H1 (cell line): Measurements from ENCODE around the gene SLC39A2. TPM values are rescaled to one million over a fixed set of nuclear protein-coding genes. Genes with fewer than 3 reads are reported as not detected.

ENCODE experiments used
- CHD2 ChIP-seq: IDR thresholded peaks from 2 replicates; pipeline ENCODE4 v1.6.1; 2012; ENCODE audit warnings: low read length, improper control_type of control experiment
- NANOG ChIP-seq: IDR thresholded peaks from 2 replicates; pipeline ENCODE4 v1.6.1; 2011; ENCODE audit warnings: low read length, low read depth, mild to moderate bottlenecking, inconsistent platforms; ENCODE audit not compliant: insufficient read depth, poor library complexity, severe bottlenecking
- NRF1 ChIP-seq: IDR thresholded peaks from 2 replicates; pipeline ENCODE4 v1.6.1; 2011; ENCODE audit warnings: mild to moderate bottlenecking, low read depth, low read length, improper control_type of control experiment
- SP2 ChIP-seq: IDR thresholded peaks from 2 replicates; pipeline ENCODE4 v1.6.1; 2012; ENCODE audit warnings: mild to moderate bottlenecking, low read length, inconsistent platforms
- YY1 ChIP-seq: IDR thresholded peaks from 2 replicates; pipeline ENCODE4 v1.6.1; 2011; ENCODE audit warnings: low read depth, mild to moderate bottlenecking, low read length
- polyA plus RNA-seq, 7 experiments: library from polyadenylated mRNA; depleted of rRNA in 3 of 7; stranded (reverse) in 5 of 7; unstranded in 2 of 7; fragments of >200 nt in 5 of 7; fragments of 200-250 nt in 2 of 7; gene quantifications; 1 replicate in 5 of 7; 2 replicates in 1 of 7; 4 replicates in 1 of 7; pipeline versions ENCODE4 v1.2.1 to v1.2.3, GENCODE V29; 2011 to 2013; ENCODE audit warnings: missing spikeins in 2 of 7, mixed read lengths in 2 of 7
- total RNA-seq: library from RNA; stranded (reverse); fragmentation: NEBNext Ultra II Directional; extraction: Animal tissue kit (Norgen Biotek cat#: 25700); gene quantifications from 2 replicates; pipeline ENCODE4 v1.2.1, GENCODE V29; 2021
- TF ChIP-seq, protein P1 (sequence below), 3 experiments: IDR thresholded peaks; 1 replicate in 2 of 3; 2 replicates in 1 of 3; pipeline versions ENCODE4 v1.5.1 to v1.6.1; 2011; ENCODE audit warnings: low read length in 3 of 3, mild to moderate bottlenecking in 3 of 3, inconsistent platforms in 2 of 3, low read depth in 1 of 3, moderate library complexity in 1 of 3; ENCODE audit not compliant: insufficient read depth in 1 of 3; ENCODE audit errors: control extremely low read depth in 1 of 3

The SLC39A2 gene
- total and polyA plus RNA-seq, 2 of the 8 experiments (the other 6 are each of a cell fraction or from before 2014, with no cell fraction given) = 0.14 to 0.22 TPM

DNA sequence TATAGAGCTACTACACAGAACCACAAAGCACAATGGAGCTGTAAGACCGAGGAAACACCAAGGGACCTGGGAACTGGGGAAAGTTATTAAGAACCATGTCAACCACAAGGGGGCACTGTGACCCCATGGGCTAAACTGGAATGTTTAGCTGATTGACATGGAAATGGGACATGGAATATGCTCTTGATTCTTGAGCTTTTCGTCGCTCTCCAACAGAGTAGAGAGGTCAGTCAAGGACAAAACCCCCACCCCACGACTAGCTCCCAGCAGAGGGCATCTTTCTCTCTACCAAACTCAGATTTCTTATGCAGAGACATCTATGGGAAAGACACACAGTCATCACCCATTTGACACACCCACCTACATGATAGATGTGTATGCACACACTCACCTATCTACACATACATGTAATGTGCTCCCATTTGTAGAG, 15.7 kb downstream of the SLC39A2 start (continued):
- TF ChIP-seq, protein P1, sequence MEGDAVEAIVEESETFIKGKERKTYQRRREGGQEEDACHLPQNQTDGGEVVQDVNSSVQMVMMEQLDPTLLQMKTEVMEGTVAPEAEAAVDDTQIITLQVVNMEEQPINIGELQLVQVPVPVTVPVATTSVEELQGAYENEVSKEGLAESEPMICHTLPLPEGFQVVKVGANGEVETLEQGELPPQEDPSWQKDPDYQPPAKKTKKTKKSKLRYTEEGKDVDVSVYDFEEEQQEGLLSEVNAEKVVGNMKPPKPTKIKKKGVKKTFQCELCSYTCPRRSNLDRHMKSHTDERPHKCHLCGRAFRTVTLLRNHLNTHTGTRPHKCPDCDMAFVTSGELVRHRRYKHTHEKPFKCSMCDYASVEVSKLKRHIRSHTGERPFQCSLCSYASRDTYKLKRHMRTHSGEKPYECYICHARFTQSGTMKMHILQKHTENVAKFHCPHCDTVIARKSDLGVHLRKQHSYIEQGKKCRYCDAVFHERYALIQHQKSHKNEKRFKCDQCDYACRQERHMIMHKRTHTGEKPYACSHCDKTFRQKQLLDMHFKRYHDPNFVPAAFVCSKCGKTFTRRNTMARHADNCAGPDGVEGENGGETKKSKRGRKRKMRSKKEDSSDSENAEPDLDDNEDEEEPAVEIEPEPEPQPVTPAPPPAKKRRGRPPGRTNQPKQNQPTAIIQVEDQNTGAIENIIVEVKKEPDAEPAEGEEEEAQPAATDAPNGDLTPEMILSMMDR (IDR thresholded peaks at IDR 0.05; ENCODE audit: control extremely low read depth in 1 of 3, insufficient read depth in 1 of 3, low read depth in 1 of 3, low read length in 3 of 3) = peak; percentile 47 to 96 (median 93)
- peak; percentile 13 for TF ChIP-seq NANOG
- TF ChIP-seq YY1 = peak; percentile 44; the same call in 1 of the 2 replicates
- no peak for TF ChIP-seq SP2
- no peak for TF ChIP-seq CHD2
- no peak for TF ChIP-seq NRF1
